GM12873 (cell line): ENCODE measurements around the gene CMSS1.

Experiments
- CTCF ChIP-seq: IDR thresholded peaks from 2 replicates; pipeline ENCODE4 v1.5.1; 2012; ENCODE audit warnings: low read depth, mild to moderate bottlenecking, moderate library complexity, low read length, control low read depth; ENCODE audit not compliant: insufficient read depth; ENCODE audit errors: missing control alignments

The CMSS1 gene

GRCh38 chr3:99957151-99957796 lies 139.6 kb downstream of the CMSS1 start:
- TF ChIP-seq CTCF = no peak

GRCh38 chr3:99958222-99958912 lies 140.7 kb downstream of the CMSS1 start:
- TF ChIP-seq CTCF = no peak

- TF ChIP-seq CTCF = no peak
These were observed 142.6 kb downstream of the CMSS1 start for GRCh38 chr3:99960123-99960878.

GRCh38 chr3:99960941-99961340 lies 143.3 kb downstream of the CMSS1 start:
- no peak for TF ChIP-seq CTCF

DNA sequence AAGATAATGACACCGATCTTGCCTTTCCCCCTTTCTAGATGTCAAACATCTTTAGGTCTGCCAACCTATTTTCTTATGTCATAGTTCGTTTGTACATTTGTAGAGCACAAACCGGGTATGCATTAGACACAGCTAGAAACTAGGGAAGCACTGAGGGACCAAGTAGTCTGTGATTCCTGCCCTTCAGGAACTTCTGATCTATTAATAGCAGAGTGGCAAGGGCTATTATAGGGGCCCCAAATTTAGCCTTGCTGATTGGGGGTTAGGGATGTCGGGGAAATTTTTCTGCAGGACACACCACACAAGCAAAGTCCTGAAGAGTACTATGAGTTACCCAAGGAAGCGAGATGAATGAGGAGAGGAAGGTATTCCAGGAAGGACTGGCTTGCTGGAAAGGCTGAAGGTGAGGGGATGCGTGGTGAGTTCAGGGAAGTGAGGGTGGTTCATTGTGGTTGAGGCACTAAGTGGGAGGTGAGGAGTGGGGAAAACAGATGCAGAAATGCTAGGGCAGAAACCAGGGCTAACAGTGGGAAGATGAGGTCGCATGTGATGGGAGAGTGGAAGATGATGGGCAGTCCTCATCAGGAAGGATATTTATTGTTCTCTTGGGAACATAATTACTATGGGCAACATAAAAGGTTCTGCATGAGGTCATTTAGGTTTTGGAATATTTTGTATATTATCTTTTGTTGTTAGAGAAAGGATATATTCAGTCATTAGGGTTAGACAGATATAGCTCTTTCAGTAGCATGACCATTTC lies 144.3 kb downstream of the CMSS1 start:
- no peak for TF ChIP-seq CTCF

- TF ChIP-seq CTCF = no peak
These were observed 145.0 kb downstream of the CMSS1 start for GRCh38 chr3:99962703-99963102.
